A549 (cell line): ENCODE data around the gene ACVRL1.

Experiments used
- CEBPB ChIP-seq, 2 experiments: fragments of >200 bp in 1 of 2; sonication (Bioruptor Twin) in 1 of 2; formaldehyde crosslinking in 1 of 2; IDR thresholded peaks; 2 replicates each; pipeline ENCODE4 v1.6.1; 2012 to 2016
- EHMT2 ChIP-seq: fragments of 200-600 bp; sonication (generic); IDR thresholded peaks from 2 replicates; pipeline ENCODE4 v1.6.1; 2016; ENCODE audit warnings: antibody characterized with exemption, low read depth, mild to moderate bottlenecking, moderate library complexity
- GATA3 ChIP-seq: IDR thresholded peaks from 2 replicates; pipeline ENCODE4 v1.6.1; 2012; ENCODE audit warnings: borderline replicate concordance
- HDAC2 ChIP-seq: fragments of 200-600 bp; sonication (generic); IDR thresholded peaks from 2 replicates; pipeline ENCODE4 v1.6.1; 2016
- JUNB ChIP-seq: fragments of >200 bp; sonication (Bioruptor Twin); formaldehyde crosslinking; IDR thresholded peaks from 2 replicates; pipeline ENCODE4 v1.6.1; 2016
- RNF2 ChIP-seq: fragments of 200-600 bp; sonication (generic); IDR thresholded peaks from 2 replicates; pipeline ENCODE4 v1.6.1; 2016; ENCODE audit warnings: low read depth, mild to moderate bottlenecking, antibody characterized with exemption, moderate library complexity, borderline replicate concordance
- TF ChIP-seq, protein P1 (sequence below): fragments of >200 bp; sonication (Bioruptor Twin); formaldehyde crosslinking; IDR thresholded peaks from 3 replicates; pipeline ENCODE4 v1.5.1; 2016
- TF ChIP-seq, protein P2 (sequence below): IDR thresholded peaks from 2 replicates; pipeline ENCODE4 v1.6.1; 2012

DNA sequence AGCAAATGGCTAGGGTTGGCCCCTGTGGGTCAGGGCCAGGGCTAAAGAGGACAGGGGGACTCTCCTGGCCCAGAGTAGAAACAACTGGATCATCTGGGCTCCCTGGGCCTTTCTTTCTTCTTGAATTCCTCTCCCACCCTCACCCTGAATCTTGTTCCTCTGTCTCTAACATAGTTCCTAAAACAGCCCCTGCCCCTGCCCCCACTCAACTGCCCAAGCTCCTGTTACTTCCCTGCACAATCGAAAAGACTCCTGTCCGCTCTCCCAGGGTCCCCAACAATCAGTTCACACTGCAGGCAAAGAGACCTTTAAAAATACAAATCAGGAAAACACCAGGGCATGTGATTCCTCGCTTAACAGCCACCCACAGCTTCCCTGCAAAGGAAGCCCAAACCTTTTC is 37.4 kb upstream of the ACVRL1 start:
- TF ChIP-seq, protein P1, sequence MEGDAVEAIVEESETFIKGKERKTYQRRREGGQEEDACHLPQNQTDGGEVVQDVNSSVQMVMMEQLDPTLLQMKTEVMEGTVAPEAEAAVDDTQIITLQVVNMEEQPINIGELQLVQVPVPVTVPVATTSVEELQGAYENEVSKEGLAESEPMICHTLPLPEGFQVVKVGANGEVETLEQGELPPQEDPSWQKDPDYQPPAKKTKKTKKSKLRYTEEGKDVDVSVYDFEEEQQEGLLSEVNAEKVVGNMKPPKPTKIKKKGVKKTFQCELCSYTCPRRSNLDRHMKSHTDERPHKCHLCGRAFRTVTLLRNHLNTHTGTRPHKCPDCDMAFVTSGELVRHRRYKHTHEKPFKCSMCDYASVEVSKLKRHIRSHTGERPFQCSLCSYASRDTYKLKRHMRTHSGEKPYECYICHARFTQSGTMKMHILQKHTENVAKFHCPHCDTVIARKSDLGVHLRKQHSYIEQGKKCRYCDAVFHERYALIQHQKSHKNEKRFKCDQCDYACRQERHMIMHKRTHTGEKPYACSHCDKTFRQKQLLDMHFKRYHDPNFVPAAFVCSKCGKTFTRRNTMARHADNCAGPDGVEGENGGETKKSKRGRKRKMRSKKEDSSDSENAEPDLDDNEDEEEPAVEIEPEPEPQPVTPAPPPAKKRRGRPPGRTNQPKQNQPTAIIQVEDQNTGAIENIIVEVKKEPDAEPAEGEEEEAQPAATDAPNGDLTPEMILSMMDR: no peak
- TF ChIP-seq CEBPB (IDR thresholded peaks at IDR 0.05) (no peak), EHMT2 (no peak), GATA3 (no peak), JUNB (no peak), HDAC2 (no peak), RNF2 (no peak)
- TF ChIP-seq, protein P2, sequence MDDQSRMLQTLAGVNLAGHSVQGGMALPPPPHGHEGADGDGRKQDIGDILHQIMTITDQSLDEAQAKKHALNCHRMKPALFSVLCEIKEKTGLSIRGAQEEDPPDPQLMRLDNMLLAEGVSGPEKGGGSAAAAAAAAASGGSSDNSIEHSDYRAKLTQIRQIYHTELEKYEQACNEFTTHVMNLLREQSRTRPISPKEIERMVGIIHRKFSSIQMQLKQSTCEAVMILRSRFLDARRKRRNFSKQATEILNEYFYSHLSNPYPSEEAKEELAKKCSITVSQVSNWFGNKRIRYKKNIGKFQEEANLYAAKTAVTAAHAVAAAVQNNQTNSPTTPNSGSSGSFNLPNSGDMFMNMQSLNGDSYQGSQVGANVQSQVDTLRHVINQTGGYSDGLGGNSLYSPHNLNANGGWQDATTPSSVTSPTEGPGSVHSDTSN: no peak
